NCI-H345 (cell line): ENCODE data around the gene SNX1.

Source experiments
- DNase-seq: peaks from one replicate; lab custom pipeline; 2025; lab: John Stamatoyannopoulos, UW

Gene SNX1

GRCh38 chr15:64146885-64147681, 51.3 kb downstream of the SNX1 start:
- DNase-seq: no peak

- DNase-seq: no peak
Observed at GRCh38 chr15:64148168-64148567, 52.4 kb downstream of the SNX1 start.

- no peak for DNase-seq
Observed at GRCh38 chr15:64148581-64148980, 52.8 kb downstream of the SNX1 start.

- DNase-seq: no peak
Observed at GRCh38 chr15:64149424-64149823, 53.6 kb downstream of the SNX1 start.

- no peak for DNase-seq
Observed at GRCh38 chr15:64149893-64150578, 54.3 kb downstream of the SNX1 start.

- DNase-seq: peak; percentile 33
Observed at GRCh38 chr15:64151727-64152506, 56.1 kb downstream of the SNX1 start, which contains the start of gene SNX22. Gene SNX22 (plus strand): TSS chr15:64151731. CDS start chr15:64151776, 45 bp downstream.

GRCh38 chr15:64152507-64153387, 57.0 kb downstream of the SNX1 start:
- peak; percentile 16 for DNase-seq

GRCh38 chr15:64153480-64154367, 57.9 kb downstream of the SNX1 start:
- peak; percentile 86 for DNase-seq

GRCh38 chr15:64155802-64156651, 60.2 kb downstream of the SNX1 start:
- no peak for DNase-seq

GRCh38 chr15:64156652-64157331, 61.0 kb downstream of the SNX1 start:
- DNase-seq: no peak

- DNase-seq: no peak
Observed at GRCh38 chr15:64157599-64158125, 61.9 kb downstream of the SNX1 start.

GRCh38 chr15:64158363-64159134, 62.8 kb downstream of the SNX1 start:
- no peak for DNase-seq

- no peak for DNase-seq
Observed at GRCh38 chr15:64161688-64162477, 66.1 kb downstream of the SNX1 start.

GRCh38 chr15:64162478-64162868, 66.7 kb downstream of the SNX1 start:
- no peak for DNase-seq

GRCh38 chr15:64162869-64163658, 67.3 kb downstream of the SNX1 start, which contains the start of gene PPIB:
Gene PPIB (minus strand): TSS chr15:64163022. CDS start chr15:64162986, 36 bp downstream.
- peak; percentile 93 for DNase-seq
